ENCODE data around the gene CDHR3. TPM values are rescaled to one million over a fixed set of nuclear protein-coding genes. Genes with fewer than 3 reads are reported as not detected.

The CDHR3 gene
- total RNA-seq, 2 experiments from 2014 or later, result 0.57 to 0.85 TPM

GRCh38 chr7:106057204-106057961 is 94.3 kb downstream of the CDHR3 start:
- intact Hi-C loops (cut with micrococcal nuclease), result loop anchor here (1.0 to 5.0 kb wide), 5 partner anchors 14 to 109 kb away; partner anchors contain the start of gene SYPL1
- no peak for DNase-seq
- Mint-ChIP-seq H3K36me3 (no peaks in the 10 kb centered on the region), H3K4me3 (no peak overlapping the region), H3K9me3 (no peaks in the 10 kb centered on the region), H3K27ac (no peak overlapping the region), H3K27me3 (no peaks in the 10 kb centered on the region), H3K4me1 (ENCODE audit: low read depth) (peaks cover 16% of the 10 kb centered on the region)
- POLR2A ChIA-PET, result no interaction called here
- CTCF ChIA-PET, result interaction anchor here (0.5 to 6.0 kb wide), 16 partner anchors 10 to 742 kb away, joined by 3 to 177 read pairs (median 4); partner anchors contain the start of gene SYPL1

GRCh38 chr7:106057962-106058927 is 95.2 kb downstream of the CDHR3 start:
- intact Hi-C loops (cut with micrococcal nuclease), result loop anchor here (1.0 to 5.0 kb wide), 5 partner anchors 13 to 108 kb away; partner anchors contain the start of gene SYPL1
- H3K4me1 Mint-ChIP-seq (ENCODE audit: low read depth), result peaks cover 21% of the 10 kb centered on the region
- H3K27ac Mint-ChIP-seq, result no peak overlapping the region
- ChIA-PET POLR2A (no interaction called here), CTCF (interaction anchor here (0.5 to 6.0 kb wide), 10 partner anchors 9 to 743 kb away, joined by 3 to 177 read pairs (median 4); partner anchors contain the start of gene SYPL1)
- H3K4me3 Mint-ChIP-seq, result no peak overlapping the region
- H3K27me3 Mint-ChIP-seq, result no peaks in the 10 kb centered on the region
- H3K36me3 Mint-ChIP-seq, result no peaks in the 10 kb centered on the region
- H3K9me3 Mint-ChIP-seq, result no peaks in the 10 kb centered on the region
- peak; percentile 36 for DNase-seq

- peaks cover 21% of the 10 kb centered on the region for H3K4me1 Mint-ChIP-seq (ENCODE audit: low read depth)
- intact Hi-C loops (cut with micrococcal nuclease), result loop anchor here (5.0 kb wide), 2 partner anchors 38 to 53 kb away; partner anchors contain the start of gene SYPL1
- ChIA-PET POLR2A (interaction anchor here (0.6 kb wide), 1 partner anchor 95 kb away, joined by 3 read pairs; no protein-coding TSS in a partner anchor), CTCF (interaction anchor here (5.6 to 6.0 kb wide), 2 partner anchors 94 to 107 kb away, joined by 53 to 177 read pairs; no protein-coding TSS in a partner anchor)
- no peak for DNase-seq
- H3K27me3 Mint-ChIP-seq, result no peaks in the 10 kb centered on the region
- no peaks in the 10 kb centered on the region for H3K9me3 Mint-ChIP-seq
- H3K36me3 Mint-ChIP-seq, result no peaks in the 10 kb centered on the region
- H3K27ac Mint-ChIP-seq, result no peak overlapping the region
- H3K4me3 Mint-ChIP-seq, result no peak overlapping the region
These were observed 95.9 kb downstream of the CDHR3 start for GRCh38 chr7:106058928-106059324.

- intact Hi-C loops (cut with micrococcal nuclease), result loop anchor here (5.0 kb wide), 2 partner anchors 38 to 53 kb away; partner anchors contain the start of gene SYPL1
- Mint-ChIP-seq H3K4me1 (ENCODE audit: low read depth) (peaks cover 21% of the 10 kb centered on the region), H3K36me3 (no peaks in the 10 kb centered on the region), H3K27me3 (no peaks in the 10 kb centered on the region), H3K9me3 (no peaks in the 10 kb centered on the region), H3K4me3 (no peak overlapping the region), H3K27ac (no peak overlapping the region)
- ChIA-PET POLR2A (interaction anchor here (0.6 kb wide), 1 partner anchor 95 kb away, joined by 3 read pairs; no protein-coding TSS in a partner anchor), CTCF (interaction anchor here (5.6 to 6.0 kb wide), 2 partner anchors 94 to 107 kb away, joined by 53 to 177 read pairs; no protein-coding TSS in a partner anchor)
- no peak for DNase-seq
These were observed 96.5 kb downstream of the CDHR3 start for GRCh38 chr7:106059556-106059955.

- intact Hi-C loops (cut with micrococcal nuclease), result no loop called here
- POLR2A ChIA-PET, result no interaction called here
- Mint-ChIP-seq H3K36me3 (no peaks in the 10 kb centered on the region), H3K27ac (no peak overlapping the region), H3K4me3 (no peak overlapping the region), H3K27me3 (no peaks in the 10 kb centered on the region), H3K9me3 (no peaks in the 10 kb centered on the region), H3K4me1 (ENCODE audit: low read depth) (peaks cover 21% of the 10 kb centered on the region)
- DNase-seq, result no peak
- CTCF ChIA-PET, result interaction anchor here (1.2 to 1.8 kb wide), 2 partner anchors 92 to 93 kb away, joined by 3 to 8 read pairs; no protein-coding TSS in a partner anchor
These were observed 97.4 kb downstream of the CDHR3 start for GRCh38 chr7:106060394-106060920.

- POLR2A ChIA-PET, result no interaction called here
- H3K27ac Mint-ChIP-seq, result no peak overlapping the region
- no peak overlapping the region for H3K4me3 Mint-ChIP-seq
- no peaks in the 10 kb centered on the region for H3K36me3 Mint-ChIP-seq
- no peaks in the 10 kb centered on the region for H3K27me3 Mint-ChIP-seq
- no peaks in the 10 kb centered on the region for H3K9me3 Mint-ChIP-seq
- intact Hi-C loops (cut with micrococcal nuclease), result no loop called here
- DNase-seq, result no peak
- peaks cover 21% of the 10 kb centered on the region for H3K4me1 Mint-ChIP-seq (ENCODE audit: low read depth)
- CTCF ChIA-PET, result interaction anchor here (1.2 to 1.8 kb wide), 2 partner anchors 43 to 92 kb away, joined by 3 to 8 read pairs; no protein-coding TSS in a partner anchor
These were observed 98.4 kb downstream of the CDHR3 start for GRCh38 chr7:106061301-106061979.

GRCh38 chr7:106062006-106062405 is 98.9 kb downstream of the CDHR3 start:
- no peaks in the 10 kb centered on the region for H3K36me3 Mint-ChIP-seq
- no peaks in the 10 kb centered on the region for H3K9me3 Mint-ChIP-seq
- H3K27me3 Mint-ChIP-seq, result no peaks in the 10 kb centered on the region
- intact Hi-C loops (cut with micrococcal nuclease), result no loop called here
- peaks cover 17% of the 10 kb centered on the region for H3K4me1 Mint-ChIP-seq (ENCODE audit: low read depth)
- no peak overlapping the region for H3K27ac Mint-ChIP-seq
- no peak overlapping the region for H3K4me3 Mint-ChIP-seq
- POLR2A ChIA-PET, result no interaction called here
- no peak for DNase-seq
- CTCF ChIA-PET, result interaction anchor here (1.2 to 1.8 kb wide), 2 partner anchors 42 to 92 kb away, joined by 3 to 8 read pairs; no protein-coding TSS in a partner anchor

- Mint-ChIP-seq H3K4me3 (no peak overlapping the region), H3K27ac (no peak overlapping the region), H3K4me1 (ENCODE audit: low read depth) (peaks cover 14% of the 10 kb centered on the region), H3K27me3 (no peaks in the 10 kb centered on the region), H3K36me3 (no peaks in the 10 kb centered on the region), H3K9me3 (no peaks in the 10 kb centered on the region)
- ChIA-PET POLR2A (no interaction called here), CTCF (no interaction called here)
- intact Hi-C loops (cut with micrococcal nuclease), result no loop called here
- DNase-seq, result no peak
These were observed 99.5 kb downstream of the CDHR3 start for GRCh38 chr7:106062521-106062931.

GRCh38 chr7:106063024-106063423 is 100.0 kb downstream of the CDHR3 start:
- no peaks in the 10 kb centered on the region for H3K27me3 Mint-ChIP-seq
- H3K4me3 Mint-ChIP-seq, result no peak overlapping the region
- H3K4me1 Mint-ChIP-seq (ENCODE audit: low read depth), result peaks cover 11% of the 10 kb centered on the region
- intact Hi-C loops (cut with micrococcal nuclease), result no loop called here
- no peaks in the 10 kb centered on the region for H3K9me3 Mint-ChIP-seq
- H3K36me3 Mint-ChIP-seq, result no peaks in the 10 kb centered on the region
- ChIA-PET POLR2A (no interaction called here), CTCF (no interaction called here)
- no peak for DNase-seq
- no peak overlapping the region for H3K27ac Mint-ChIP-seq

GRCh38 chr7:106063692-106064091 is 100.6 kb downstream of the CDHR3 start:
- CTCF ChIA-PET, result no interaction called here
- POLR2A ChIA-PET, result no interaction called here
- H3K36me3 Mint-ChIP-seq, result no peaks in the 10 kb centered on the region

GRCh38 chr7:106064316-106064715 is 101.3 kb downstream of the CDHR3 start:
- no peak overlapping the region for H3K27ac Mint-ChIP-seq
- CTCF ChIA-PET, result no interaction called here

More at GRCh38 chr7:106063692-106064091, 100.6 kb downstream of the CDHR3 start:
- H3K4me1 Mint-ChIP-seq (ENCODE audit: low read depth), result peaks cover 7% of the 10 kb centered on the region
- H3K9me3 Mint-ChIP-seq, result no peaks in the 10 kb centered on the region
- no peak for DNase-seq
- no peaks in the 10 kb centered on the region for H3K27me3 Mint-ChIP-seq
- no peak overlapping the region for H3K4me3 Mint-ChIP-seq
- no peak overlapping the region for H3K27ac Mint-ChIP-seq
- intact Hi-C loops (cut with micrococcal nuclease), result no loop called here

More at GRCh38 chr7:106064316-106064715, 101.3 kb downstream of the CDHR3 start:
- Mint-ChIP-seq H3K4me1 (ENCODE audit: low read depth) (peaks cover 7% of the 10 kb centered on the region), H3K27me3 (no peaks in the 10 kb centered on the region), H3K36me3 (no peaks in the 10 kb centered on the region), H3K4me3 (no peak overlapping the region), H3K9me3 (no peaks in the 10 kb centered on the region)
- intact Hi-C loops (cut with micrococcal nuclease), result no loop called here
- POLR2A ChIA-PET, result no interaction called here
- DNase-seq, result no peak

Measured in activated CD4-positive, alpha-beta memory T cell treated with anti-CD3 and anti-CD28 coated beads for 36 hours (primary cell).